ENCODE measurements around the gene TMEM39B.
"Not testable (repeated sequence)": the region's sequence is repeated elsewhere in the genome, so short reads cannot be mapped to it uniquely, and the experiment has no call there.

TMEM39B gene

DNA sequence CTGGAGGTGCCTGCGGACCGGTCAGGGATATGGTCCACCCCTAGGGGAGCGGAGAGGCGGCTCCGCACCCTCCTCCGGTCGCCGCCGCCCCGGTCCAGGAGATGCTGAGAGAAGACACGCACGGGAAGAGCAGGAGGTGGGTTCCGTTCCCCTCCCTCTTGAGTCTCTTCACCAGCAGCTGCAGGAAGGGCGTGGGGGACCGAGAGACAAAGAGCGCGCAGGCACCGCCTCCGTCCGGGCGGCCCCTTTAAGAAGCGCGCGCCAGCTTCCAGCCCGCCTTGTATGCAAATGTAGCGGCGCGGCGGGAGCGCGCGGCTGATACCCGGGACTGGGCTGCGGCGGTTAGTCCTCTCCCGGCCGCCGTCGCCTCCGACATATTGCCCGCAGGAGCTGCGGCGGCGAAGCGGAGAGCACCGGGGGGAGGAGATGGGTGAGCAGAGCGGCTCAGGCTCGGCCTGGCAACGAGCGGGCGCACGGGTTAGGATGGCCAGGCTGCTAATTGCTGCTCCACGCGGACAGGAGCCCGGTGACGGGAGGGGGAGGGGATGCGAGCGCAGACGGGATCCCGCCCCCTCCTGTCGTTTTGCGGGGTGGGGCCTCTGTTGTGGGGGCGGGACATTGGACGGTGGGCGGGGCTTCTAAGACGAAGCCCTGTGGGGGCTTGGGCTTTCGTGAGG lies at the start of gene TMEM39B:
Gene TMEM39B, plus strand, starts transcription at position 318 of the 677 bp plus-strand sequence. Its CDS starts 109 bp downstream, at position 427.
- peak; percentile 92 for DNase-seq (ENCODE audit: low spot score)

- no peak for DNase-seq (ENCODE audit: low spot score)
Measured at GRCh38 chr1:32023351-32023750, 49.4 kb upstream of the TMEM39B start.

DNA sequence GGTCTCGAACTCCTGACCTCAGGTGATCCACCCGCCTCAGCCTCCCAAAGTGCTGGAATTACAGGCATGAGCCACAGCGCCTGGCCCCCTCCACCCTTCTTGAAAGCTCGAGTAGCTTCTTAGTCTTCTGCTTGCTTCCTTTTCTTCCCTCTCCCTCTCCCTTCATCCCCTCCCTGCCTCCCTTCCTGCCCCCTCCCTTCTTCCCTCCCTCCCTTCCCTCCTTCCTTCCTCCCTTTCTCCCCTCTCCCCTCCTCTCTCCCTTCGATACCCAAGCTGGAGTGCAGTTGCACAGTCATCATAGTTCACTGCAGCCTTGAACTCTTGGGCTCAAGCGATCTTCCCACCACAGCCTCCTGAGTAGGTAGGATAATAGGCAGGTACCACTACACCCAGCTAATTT lies 47.2 kb upstream of the TMEM39B start:
- no peak for DNase-seq (ENCODE audit: low spot score)

DNA sequence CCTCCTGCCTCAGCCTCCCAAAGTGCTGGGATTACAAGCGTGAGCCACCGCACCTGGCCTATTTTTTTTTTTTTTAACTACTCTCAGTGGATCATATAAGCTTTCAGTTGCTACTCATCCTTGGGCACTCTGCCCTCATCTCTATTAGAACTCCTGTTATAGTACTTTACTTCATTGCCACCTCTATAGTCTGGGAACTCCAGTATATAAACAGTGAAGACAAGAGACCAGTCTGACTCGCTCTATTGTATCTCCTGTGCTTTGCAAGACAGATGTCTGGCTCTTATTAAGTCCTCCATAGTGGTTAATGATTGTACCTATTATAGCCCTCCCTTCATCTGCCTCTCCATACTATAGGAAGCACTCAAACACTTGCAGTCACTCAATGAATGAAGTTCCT lies 44.0 kb upstream of the TMEM39B start:
- DNase-seq (ENCODE audit: low spot score) = no peak

DNA sequence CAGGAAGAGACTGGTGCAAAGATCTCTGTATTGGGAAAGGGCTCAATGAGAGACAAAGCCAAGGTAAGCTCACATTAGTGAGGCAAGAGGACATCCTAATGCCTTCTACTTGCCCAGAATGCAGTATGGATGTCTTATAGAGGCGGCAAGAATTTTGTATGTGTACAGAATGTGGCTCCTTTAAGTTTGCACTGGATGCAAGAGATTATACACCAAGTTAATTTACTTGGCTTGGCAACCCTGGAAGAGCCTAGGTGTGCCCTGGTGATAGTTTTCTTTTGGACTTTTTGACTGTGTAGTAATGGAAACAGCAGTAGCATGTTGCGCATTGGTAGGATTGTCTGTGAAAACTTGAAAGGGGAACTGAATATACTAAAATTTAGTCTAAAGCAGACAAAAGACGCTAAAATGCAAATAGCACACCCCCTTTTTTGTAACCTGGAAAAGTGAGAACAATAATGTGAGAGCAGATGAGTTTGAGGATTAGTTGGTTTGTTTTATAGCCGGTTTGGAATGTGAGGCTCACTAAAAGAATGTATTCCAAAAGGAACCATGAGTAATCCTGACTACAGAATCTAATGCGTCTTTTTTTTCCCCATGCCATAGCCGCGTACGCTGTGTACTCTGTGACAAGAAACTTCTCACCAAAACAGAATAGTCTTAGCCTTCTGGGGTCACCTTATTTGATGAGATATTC lies 41.0 kb upstream of the TMEM39B start:
- DNase-seq (ENCODE audit: low spot score) = no peak

DNA sequence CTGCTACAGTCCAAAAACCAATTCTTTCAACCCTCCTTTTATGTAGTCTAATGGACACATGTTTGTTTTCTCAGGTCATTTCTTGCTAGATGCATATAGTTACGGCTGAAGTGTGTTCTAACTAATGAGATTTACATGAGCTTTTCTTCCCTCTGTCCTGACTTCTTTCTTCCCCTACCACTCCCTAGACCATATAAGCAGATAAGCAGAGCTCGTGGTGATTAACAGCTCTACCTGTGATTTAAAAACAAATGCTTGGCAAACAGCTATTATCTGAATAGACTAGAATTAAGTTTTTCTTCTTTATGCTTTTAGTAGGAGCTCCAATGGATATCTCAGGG lies 40.5 kb upstream of the TMEM39B start:
- DNase-seq (ENCODE audit: low spot score) = no peak

DNA sequence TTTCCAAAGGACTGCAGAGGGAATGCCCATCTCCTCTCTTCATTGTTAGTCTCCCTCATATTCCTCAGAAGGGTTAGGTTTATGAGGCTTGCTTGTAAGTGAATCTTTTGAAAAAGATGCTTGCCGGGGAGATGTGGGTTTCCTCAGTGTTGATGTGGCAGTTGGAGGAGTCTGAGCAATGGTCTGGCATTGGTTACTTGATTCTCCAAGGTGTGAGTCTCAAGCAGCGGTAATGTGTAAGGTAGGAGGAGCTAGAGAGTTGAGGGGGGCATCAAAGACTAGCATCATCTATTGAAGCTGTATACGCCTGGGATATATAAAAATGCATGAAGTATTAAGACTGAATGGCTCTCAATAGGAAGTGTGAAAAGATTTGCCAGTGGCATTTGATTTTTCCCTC lies 37.6 kb upstream of the TMEM39B start:
- DNase-seq (ENCODE audit: low spot score) = no peak

GRCh38 chr1:32040711-32041110 lies 32.0 kb upstream of the TMEM39B start:
- DNase-seq (ENCODE audit: low spot score) = no peak

DNA sequence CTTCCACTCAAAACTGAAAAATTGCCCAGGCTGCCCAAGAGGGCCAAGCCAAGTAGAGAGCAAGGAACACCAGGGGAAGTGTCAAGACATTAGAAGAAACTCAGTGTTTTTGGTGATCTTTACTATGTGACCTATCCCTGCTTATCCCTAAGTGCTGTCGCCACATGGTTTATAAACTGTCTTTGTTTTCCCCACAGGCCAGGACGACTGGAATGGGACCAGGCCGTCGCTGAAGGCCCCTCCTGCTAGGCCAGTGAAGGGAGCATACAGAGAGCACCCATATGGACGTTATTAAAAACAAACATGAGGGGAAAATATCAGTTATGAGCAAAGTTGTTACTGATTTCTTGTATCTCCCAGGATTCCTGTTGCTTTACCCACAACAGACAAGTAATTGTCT lies 30.4 kb upstream of the TMEM39B start:
- no peak for DNase-seq (ENCODE audit: low spot score)

DNA sequence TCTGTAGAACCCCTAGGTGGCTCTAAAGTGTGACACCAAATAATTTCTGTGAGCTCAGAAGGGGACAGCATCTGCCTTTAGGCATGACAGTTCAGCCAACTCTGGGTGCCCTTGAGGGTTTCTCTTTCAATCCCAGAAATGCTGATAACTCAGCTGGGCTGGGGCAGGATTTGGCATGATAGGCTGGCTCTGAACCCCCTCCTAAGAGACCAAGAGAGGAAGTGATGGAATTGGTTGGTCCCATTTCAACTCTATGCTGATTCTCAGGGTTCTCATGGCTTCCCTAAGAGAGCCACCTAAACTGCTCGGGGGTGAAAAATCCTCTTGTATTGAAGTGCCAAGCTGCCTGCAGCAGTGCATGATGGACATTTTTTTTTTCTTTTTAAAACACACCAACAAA lies 28.5 kb upstream of the TMEM39B start:
- DNase-seq (ENCODE audit: low spot score) = no peak

DNA sequence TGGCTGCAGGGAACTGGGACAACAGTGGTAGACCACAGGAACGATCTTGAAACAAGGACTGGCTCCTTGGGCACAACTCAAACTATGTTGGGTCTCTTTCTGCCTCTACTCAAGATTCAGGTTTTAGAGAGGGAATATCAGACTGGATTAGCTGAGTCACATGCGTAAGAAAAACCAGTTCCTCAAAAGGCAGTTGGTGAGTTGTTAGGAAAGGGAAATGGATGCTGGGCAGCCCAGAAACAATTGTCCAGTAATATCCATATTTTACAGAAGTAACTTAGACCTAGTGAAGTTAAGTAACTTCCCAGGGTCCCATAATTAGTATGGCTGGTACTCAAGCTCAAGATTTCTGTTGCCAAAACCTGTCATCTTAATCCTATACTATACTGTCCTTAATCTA lies 27.0 kb upstream of the TMEM39B start:
- no peak for DNase-seq (ENCODE audit: low spot score)

DNA sequence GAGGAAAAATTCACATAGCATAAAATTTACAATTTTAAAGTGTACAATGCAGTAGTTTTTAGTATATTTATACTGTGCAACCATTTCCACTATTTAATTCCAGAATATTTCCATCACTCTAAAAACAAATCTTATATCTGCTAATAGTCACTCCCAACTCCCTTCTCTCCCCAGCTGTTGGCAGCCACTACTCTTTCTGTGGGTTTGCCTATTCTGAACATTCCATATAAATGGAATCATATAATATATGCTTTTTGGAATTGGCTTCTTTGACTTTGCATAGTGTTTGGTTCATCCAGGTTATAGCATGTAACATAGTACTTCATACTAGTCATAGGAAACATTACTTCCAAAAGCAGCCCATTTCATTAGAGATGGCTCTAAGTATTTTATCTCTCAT lies 25.0 kb upstream of the TMEM39B start:
- DNase-seq (ENCODE audit: low spot score) = no peak

DNA sequence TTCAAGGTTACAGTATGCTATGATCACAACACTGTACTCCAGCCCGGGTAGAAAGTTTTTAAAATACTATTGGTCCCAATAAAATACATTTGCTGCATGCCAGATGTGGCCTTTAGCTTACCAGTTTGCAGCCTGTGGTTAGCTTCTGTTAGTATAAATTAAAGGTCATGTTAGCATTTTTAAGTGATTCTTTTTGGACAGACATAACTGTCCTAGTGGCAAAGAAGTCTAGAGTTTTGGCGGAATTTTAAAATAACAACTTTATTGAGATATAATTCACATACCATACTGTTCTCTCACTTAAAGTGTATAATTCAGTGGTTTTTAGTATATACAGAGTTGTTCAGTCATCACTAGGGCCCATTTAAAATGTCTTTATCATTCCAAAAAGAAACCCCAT lies 24.3 kb upstream of the TMEM39B start:
- no peak for DNase-seq (ENCODE audit: low spot score)

DNA sequence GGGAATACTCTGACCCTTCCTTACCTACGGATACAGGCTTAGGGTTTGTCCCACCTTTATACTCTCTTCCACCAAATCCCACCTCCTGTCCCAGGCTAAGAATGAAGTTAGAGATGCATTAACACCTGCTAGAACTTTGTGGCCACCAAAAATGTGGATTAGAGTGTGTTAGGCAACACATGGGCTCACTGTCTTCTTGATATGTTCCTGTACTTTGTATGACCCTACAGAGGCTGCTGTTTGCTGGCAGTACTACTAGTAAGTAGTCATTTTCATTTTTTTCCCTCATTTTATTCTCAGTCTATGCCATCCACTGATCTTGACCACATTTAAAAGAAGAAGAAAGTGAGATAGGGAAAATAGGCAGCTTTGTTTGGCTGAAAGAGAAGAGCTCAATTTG lies 21.0 kb upstream of the TMEM39B start:
- DNase-seq (ENCODE audit: low spot score) = no peak

- DNase-seq (ENCODE audit: low spot score) = no peak
Measured at GRCh38 chr1:32052887-32053286, 19.9 kb upstream of the TMEM39B start.

GRCh38 chr1:32055416-32055815 lies 17.3 kb upstream of the TMEM39B start:
- no peak for DNase-seq (ENCODE audit: low spot score)

DNA sequence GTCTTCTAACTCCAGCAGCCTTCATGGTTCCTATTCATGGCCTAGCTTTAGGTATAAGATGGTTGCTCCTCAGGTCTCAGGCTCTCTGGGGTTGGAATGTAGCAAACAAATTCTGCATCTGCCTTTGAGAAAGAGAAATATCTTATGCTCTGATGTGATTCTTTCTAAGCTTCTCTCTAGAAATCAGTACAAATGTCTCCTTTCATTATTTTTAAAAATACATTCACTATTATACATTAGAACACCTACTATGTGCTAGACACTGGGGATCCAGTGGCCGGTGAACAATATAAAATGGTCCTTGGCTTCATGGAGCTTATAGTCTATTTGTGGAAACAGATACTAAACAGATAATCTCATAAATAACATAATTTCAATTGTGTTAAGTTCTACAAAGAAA lies 16.1 kb upstream of the TMEM39B start:
- DNase-seq (ENCODE audit: low spot score) = no peak

- peak; percentile 41 for DNase-seq (ENCODE audit: low spot score)
Measured at GRCh38 chr1:32060914-32061313, 11.8 kb upstream of the TMEM39B start.

DNA sequence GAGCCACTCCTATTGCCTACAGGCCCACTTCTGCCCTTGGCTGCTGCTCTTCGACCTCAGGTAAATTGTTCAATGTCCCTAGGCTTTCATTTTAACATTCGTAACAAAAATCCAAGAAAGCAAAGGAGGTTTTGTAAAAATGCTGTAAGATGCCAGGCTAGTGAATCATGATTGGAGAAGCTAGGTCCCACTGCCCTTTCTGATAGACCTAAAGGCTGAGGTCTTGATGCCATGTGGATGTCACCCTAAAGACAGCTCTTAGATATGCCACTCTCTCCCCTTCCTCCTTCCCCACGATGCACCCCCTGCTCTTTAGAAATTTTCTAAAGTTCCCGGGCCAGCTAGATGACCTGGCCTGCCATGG lies 9.9 kb upstream of the TMEM39B start:
- DNase-seq (ENCODE audit: low spot score) = no peak

DNA sequence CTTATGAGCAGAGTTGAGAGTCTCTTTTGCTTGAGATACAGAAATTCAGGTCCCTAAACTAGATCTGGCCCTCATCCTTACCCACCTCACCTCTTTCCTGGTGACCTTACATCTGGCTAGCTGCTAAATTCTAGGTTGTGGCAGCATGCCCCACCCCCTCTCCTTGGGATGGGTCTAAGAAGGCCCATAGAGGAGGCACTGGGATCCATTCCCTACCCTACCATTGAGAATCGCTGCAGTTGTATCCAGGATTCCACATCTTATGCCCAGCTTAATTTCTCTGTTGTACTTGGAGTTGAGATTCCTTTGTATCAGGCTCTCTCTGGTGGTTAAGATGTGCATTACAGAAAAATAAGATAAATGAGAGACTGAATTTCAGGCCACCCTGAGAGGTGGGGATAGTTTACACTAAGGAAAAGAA lies 9.5 kb upstream of the TMEM39B start:
- peak; percentile 29 for DNase-seq (ENCODE audit: low spot score)

DNA sequence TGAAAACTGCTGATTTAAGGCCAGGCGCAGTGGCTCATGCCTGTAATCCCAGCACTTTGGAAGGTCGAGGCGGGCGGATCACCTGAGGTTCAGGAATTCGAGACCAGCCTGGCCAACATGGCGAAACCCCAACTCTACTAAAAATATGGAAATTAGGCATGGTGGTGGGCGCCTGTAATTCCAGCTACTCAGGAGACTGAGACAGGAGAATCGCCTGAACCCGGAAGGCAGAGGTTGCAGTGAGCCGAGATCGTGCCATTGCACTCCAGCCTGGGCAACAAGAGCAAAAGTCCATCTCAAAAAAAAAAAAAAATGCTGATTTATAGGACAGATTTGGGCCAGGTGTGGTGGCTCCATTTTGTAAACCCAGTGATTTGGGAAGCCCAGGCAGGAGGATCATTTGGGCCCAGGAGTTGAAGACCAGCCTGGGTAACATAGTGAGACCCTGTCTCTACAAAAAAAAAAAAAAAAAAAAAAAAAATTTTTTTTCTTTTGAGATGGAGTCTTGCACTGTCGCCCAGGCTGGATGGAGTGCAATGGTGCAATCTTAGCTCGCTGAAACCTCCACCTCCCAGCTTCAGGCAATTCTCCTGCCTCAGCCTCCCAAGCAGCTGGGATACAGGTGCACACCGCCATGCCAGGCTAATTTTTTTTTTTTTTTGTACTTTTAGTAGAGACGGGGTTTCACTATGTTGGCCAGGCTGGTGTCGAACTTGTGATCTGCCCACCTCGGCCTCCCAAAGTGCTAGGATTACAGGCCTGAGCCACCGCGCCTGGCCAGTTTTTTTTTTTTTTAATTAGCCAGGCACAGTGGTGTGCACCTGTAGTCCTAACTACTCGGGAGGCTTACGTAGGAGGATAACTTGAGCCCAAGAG lies 6.9 kb upstream of the TMEM39B start:
- not testable (repeated sequence) for DNase-seq (ENCODE audit: low spot score)

DNA sequence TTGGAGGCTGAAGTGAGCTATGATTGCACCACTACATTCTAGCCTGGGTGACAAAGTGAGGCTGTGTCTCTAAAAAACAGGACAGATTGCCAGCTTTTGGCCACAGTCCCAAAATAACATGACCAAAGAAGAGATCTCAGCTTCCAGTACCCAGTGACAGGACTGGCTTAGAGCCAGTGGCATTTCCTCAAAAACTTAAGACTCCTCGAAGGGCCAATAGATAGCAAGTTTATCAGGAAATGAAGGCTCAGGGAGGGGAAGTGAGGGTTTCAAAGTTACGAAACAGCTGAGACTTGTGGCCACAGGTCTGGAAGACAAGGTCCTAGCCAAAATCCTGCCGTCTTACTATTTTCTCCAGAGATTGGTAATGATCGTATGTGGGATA lies 6.3 kb upstream of the TMEM39B start:
- DNase-seq (ENCODE audit: low spot score) = no peak

DNA sequence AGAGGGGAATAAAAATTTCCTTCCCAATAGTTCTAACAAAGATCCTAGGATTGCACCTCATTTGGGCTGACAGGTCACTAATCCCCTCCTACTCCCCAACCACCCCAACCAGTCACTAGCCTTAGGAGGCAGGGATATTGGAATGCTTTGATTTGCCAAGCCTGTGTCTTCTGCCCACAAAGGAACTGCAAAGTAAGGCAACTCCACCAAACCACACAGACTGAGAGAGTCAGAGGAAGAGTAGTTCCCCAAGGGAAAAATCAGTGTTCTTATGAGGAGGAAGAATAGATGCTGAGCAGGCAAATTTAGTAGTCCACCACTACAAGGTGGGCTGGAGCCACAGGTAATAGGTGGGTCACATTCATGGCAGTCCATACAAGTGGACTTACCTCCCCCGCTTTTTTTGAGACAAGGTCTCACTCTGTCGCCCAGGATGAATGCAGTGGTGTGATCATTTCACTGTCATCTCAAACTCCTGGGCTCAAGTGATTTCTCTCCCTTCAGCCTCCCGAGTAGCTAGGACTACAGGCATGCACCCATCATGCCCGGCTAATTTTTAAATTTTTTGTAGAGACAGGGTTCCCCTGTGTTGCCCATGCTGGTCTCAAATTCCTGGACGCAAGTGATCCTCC lies 3.7 kb upstream of the TMEM39B start:
- peak; percentile 32 for DNase-seq (ENCODE audit: low spot score)
